Right lobe of liver (tissue), 4 donors: Measurements from ENCODE around the gene CPA1.

ENCODE experiments used
- CTCF ChIP-seq, 4 donors: fragments of 200-600 bp in 3 of 4; fragments of 450-650 bp in 1 of 4; IDR thresholded peaks; one replicate each; pipeline versions ENCODE4 v1.5.1 to v1.8.0; 2016 to 2022; ENCODE audit warnings: antibody characterized with exemption in 4 of 4, mild to moderate bottlenecking in 2 of 4
- POLR2A ChIP-seq: fragments of 450-650 bp; IDR thresholded peaks from one replicate; pipeline ENCODE4 v1.6.1; 2017; ENCODE audit warnings: antibody characterized with exemption, mild to moderate bottlenecking
- donor health status: DM: no; HTN: no; CAD: no.
- donor health status: DM: no; HTN: no; CAD: no.
- donor health status: DM: no; HTN: yes; CAD: no.

- TF ChIP-seq CTCF (IDR thresholded peaks at IDR 0.05) (no peak), POLR2A (no peak)
Observed at GRCh38 chr7:130430115-130430514, 49.8 kb downstream of the CPA1 start.
